Measurements from ENCODE around the gene GNB1L.

The GNB1L gene

GRCh38 chr22:19807161-19807913, 47.3 kb downstream of the GNB1L start:
- DNase-seq, result no peak

GRCh38 chr22:19806213-19807160, 48.2 kb downstream of the GNB1L start:
- DNase-seq, result no peak

- no peak for DNase-seq
These were observed 48.9 kb downstream of the GNB1L start for GRCh38 chr22:19805821-19806212.

GRCh38 chr22:19803736-19804267, 50.9 kb downstream of the GNB1L start:
- DNase-seq, result no peak

- DNase-seq, result no peak
These were observed 51.6 kb downstream of the GNB1L start for GRCh38 chr22:19802894-19803735.

- DNase-seq, result no peak
These were observed 52.4 kb downstream of the GNB1L start for GRCh38 chr22:19802001-19802893.

- no peak for DNase-seq
These were observed 53.2 kb downstream of the GNB1L start for GRCh38 chr22:19801340-19802000.

GRCh38 chr22:19800761-19801244, 53.9 kb downstream of the GNB1L start:
- no peak for DNase-seq

- no peak for DNase-seq
These were observed 54.4 kb downstream of the GNB1L start for GRCh38 chr22:19800306-19800705.

GRCh38 chr22:19799322-19800190, 55.1 kb downstream of the GNB1L start:
- no peak for DNase-seq

- no peak for DNase-seq
These were observed 55.8 kb downstream of the GNB1L start for GRCh38 chr22:19798891-19799293.

- DNase-seq, result no peak
These were observed 56.5 kb downstream of the GNB1L start for GRCh38 chr22:19798003-19798665.

- DNase-seq, result no peak
These were observed 57.3 kb downstream of the GNB1L start for GRCh38 chr22:19797086-19798002.

- no peak for DNase-seq
These were observed 58.5 kb downstream of the GNB1L start for GRCh38 chr22:19796160-19796559.

- DNase-seq, result no peak
These were observed 59.1 kb downstream of the GNB1L start for GRCh38 chr22:19795617-19796008.

GRCh38 chr22:19793661-19794310, 60.9 kb downstream of the GNB1L start:
- DNase-seq, result no peak

- no peak for DNase-seq
These were observed 61.5 kb downstream of the GNB1L start for GRCh38 chr22:19793161-19793560.
